ENCODE results near the gene COL28A1.

Gene COL28A1

GRCh38 chr7:7432979-7433378, 102.7 kb downstream of the COL28A1 start:
- no peak for DNase-seq (ENCODE audit: low spot score)
- TF ChIP-seq CTCF (IDR thresholded peaks at IDR 0.05; ENCODE audit: extremely low read depth, missing control alignments) = no peak

- DNase-seq (ENCODE audit: low spot score) = no peak
- no peak for TF ChIP-seq CTCF (IDR thresholded peaks at IDR 0.05; ENCODE audit: extremely low read depth, missing control alignments)
Measured at GRCh38 chr7:7428806-7429205, 106.9 kb downstream of the COL28A1 start.

- DNase-seq (ENCODE audit: low spot score) = no peak
- TF ChIP-seq CTCF (IDR thresholded peaks at IDR 0.05; ENCODE audit: extremely low read depth, missing control alignments) = no peak
Measured at GRCh38 chr7:7427363-7427762, 108.3 kb downstream of the COL28A1 start.

GRCh38 chr7:7426676-7427075, 109.0 kb downstream of the COL28A1 start:
- TF ChIP-seq CTCF (IDR thresholded peaks at IDR 0.05; ENCODE audit: extremely low read depth, missing control alignments) = no peak
- no peak for DNase-seq (ENCODE audit: low spot score)

- no peak for DNase-seq (ENCODE audit: low spot score)
- TF ChIP-seq CTCF (IDR thresholded peaks at IDR 0.05; ENCODE audit: extremely low read depth, missing control alignments) = no peak
Measured at GRCh38 chr7:7425321-7425720, 110.4 kb downstream of the COL28A1 start.

GRCh38 chr7:7424151-7424873, 111.4 kb downstream of the COL28A1 start:
- DNase-seq (ENCODE audit: low spot score) = peak; percentile 53
- TF ChIP-seq CTCF (IDR thresholded peaks at IDR 0.05; ENCODE audit: extremely low read depth, missing control alignments) = peak; percentile 66

- DNase-seq (ENCODE audit: low spot score) = no peak
- TF ChIP-seq CTCF (IDR thresholded peaks at IDR 0.05; ENCODE audit: extremely low read depth, missing control alignments) = no peak
Measured at GRCh38 chr7:7422641-7423040, 113.0 kb downstream of the COL28A1 start.
